GM18867 (cell line): ENCODE measurements around the gene CORO1A.
A peak's percentile ranks its signal among the peaks of the same experiment; 100 is the strongest.
"Not testable (repeated sequence)": the region's sequence is repeated elsewhere in the genome, so short reads cannot be mapped to it uniquely, and the experiment has no call there.

Experiments
- ATAC-seq: cut with Tn5 transposase; IDR thresholded peaks from one replicate; pipeline ENCODE4 v1.9.1; 2021; ENCODE audit warnings: mild to moderate bottlenecking, moderate library complexity; ENCODE audit not compliant: unreplicated experiment

The CORO1A gene

GRCh38 chr16:30199049-30199448, 15.6 kb downstream of the CORO1A start, which contains the start of gene SULT1A3:
TSS of gene SULT1A3 (plus strand) at chr16:30199255. CDS start at chr16:30200729, 1,474 bp downstream.
- not testable (repeated sequence) for ATAC-seq

GRCh38 chr16:30199608-30200343, 16.4 kb downstream of the CORO1A start:
- ATAC-seq: not testable (repeated sequence)

GRCh38 chr16:30205541-30206236, 22.3 kb downstream of the CORO1A start:
- ATAC-seq: not testable (repeated sequence)

- ATAC-seq: not testable (repeated sequence)
Measured at GRCh38 chr16:30206252-30206651, 22.9 kb downstream of the CORO1A start.

- ATAC-seq: not testable (repeated sequence)
Measured at GRCh38 chr16:30207063-30207704, 23.8 kb downstream of the CORO1A start.

GRCh38 chr16:30209032-30209431, 25.6 kb downstream of the CORO1A start:
- peak; percentile 39 for ATAC-seq

GRCh38 chr16:30211414-30211813, 28.0 kb downstream of the CORO1A start:
- ATAC-seq: not testable (repeated sequence)

- not testable (repeated sequence) for ATAC-seq
Measured at GRCh38 chr16:30217082-30217481, 33.7 kb downstream of the CORO1A start.
